SJCRH30 (cell line): Measurements from ENCODE around the gene MTUS2. TPM values are rescaled to one million over a fixed set of nuclear protein-coding genes. Genes with fewer than 3 reads are reported as not detected.

ENCODE experiments used
- DNase-seq, 2 experiments: peaks; one replicate each; pipeline ENCODE4 v3.0.0-alpha.2; 2015 to 2020
- H3K27ac ChIP-seq: fragments of 250-450 bp; sonication (Bioruptor Pico); 2 replicates; pipeline ENCODE4 v1.5.1; 2020; ENCODE audit warnings: mild to moderate bottlenecking, moderate library complexity
- H3K27me3 ChIP-seq: fragments of 250-450 bp; sonication (Bioruptor Pico); 2 replicates; pipeline ENCODE4 v1.5.1; 2020; ENCODE audit warnings: mild to moderate bottlenecking, moderate library complexity
- H3K36me3 ChIP-seq: fragments of 250-450 bp; sonication (Bioruptor Pico); 2 replicates; pipeline ENCODE4 v1.5.1; 2020; ENCODE audit warnings: mild to moderate bottlenecking, moderate library complexity
- H3K4me1 ChIP-seq: fragments of 250-450 bp; sonication (Bioruptor Pico); 2 replicates; pipeline ENCODE4 v1.5.1; 2020; ENCODE audit warnings: mild to moderate bottlenecking, moderate library complexity
- H3K4me3 ChIP-seq: fragments of 250-450 bp; sonication (Bioruptor Pico); 2 replicates; pipeline ENCODE4 v1.5.1; 2020; ENCODE audit warnings: mild to moderate bottlenecking, moderate library complexity
- H3K9me3 ChIP-seq: fragments of 250-450 bp; sonication (Bioruptor Pico); replicated peaks from 2 replicates; pipeline ENCODE4 v1.5.1; 2020; ENCODE audit warnings: mild to moderate bottlenecking, moderate library complexity
- total RNA-seq: library from RNA; depleted of rRNA; stranded (reverse); fragments of >200 nt; shearing (Covaris generic); gene quantifications from 2 replicates; pipeline ENCODE4 v1.2.3, GENCODE V29; 2014

Gene MTUS2
- total RNA-seq, 1 experiment from 2014 or later, result 2.4 TPM

GRCh38 chr13:29005035-29005762 is 185.1 kb downstream of the MTUS2 start:
- H3K9me3 ChIP-seq, result no peaks in the 10 kb centered on the region
- no peaks in the 10 kb centered on the region for H3K36me3 ChIP-seq
- no peak for DNase-seq
- no peaks in the 10 kb centered on the region for H3K4me1 ChIP-seq
- H3K27me3 ChIP-seq, result peaks cover 16% of the 10 kb centered on the region; the same call in 1 of the 2 replicates
- H3K4me3 ChIP-seq, result no peak overlapping the region
- H3K27ac ChIP-seq, result no peak overlapping the region

GRCh38 chr13:29005763-29006120 is 185.6 kb downstream of the MTUS2 start:
- H3K4me3 ChIP-seq, result no peak overlapping the region
- no peak overlapping the region for H3K27ac ChIP-seq
- DNase-seq, result no peak
- H3K4me1 ChIP-seq, result no peaks in the 10 kb centered on the region
- H3K36me3 ChIP-seq, result no peaks in the 10 kb centered on the region
- peaks cover 16% of the 10 kb centered on the region; the same call in 1 of the 2 replicates for H3K27me3 ChIP-seq
- H3K9me3 ChIP-seq, result no peaks in the 10 kb centered on the region

DNA sequence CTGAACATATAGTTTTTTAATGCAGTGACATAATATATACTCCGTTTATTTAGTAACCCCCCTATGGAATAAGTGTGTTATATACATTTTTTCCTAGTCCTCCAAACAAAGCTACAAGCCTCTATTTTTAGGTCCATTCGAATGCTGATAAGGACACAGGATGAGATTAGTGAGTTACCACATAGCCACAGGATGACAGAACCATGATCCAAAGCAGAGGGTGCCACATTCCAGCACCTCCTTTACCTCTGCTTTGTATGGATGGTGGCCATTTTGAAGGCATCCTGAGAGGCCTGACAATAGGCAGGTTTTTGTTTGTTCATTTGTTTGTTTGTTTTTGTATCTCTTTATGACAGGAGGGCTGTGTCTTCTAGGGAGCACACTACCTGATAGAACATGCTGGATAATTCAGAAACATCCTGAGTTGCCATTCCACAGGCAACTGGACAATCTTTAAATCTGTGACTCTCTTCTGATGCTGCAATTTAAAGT is 186.3 kb downstream of the MTUS2 start:
- Histone ChIP-seq H3K9me3 (no peaks in the 10 kb centered on the region), H3K27me3 (peaks cover 18% of the 10 kb centered on the region; the same call in 1 of the 2 replicates), H3K27ac (no peak overlapping the region), H3K4me1 (no peaks in the 10 kb centered on the region), H3K36me3 (no peaks in the 10 kb centered on the region), H3K4me3 (no peak overlapping the region)
- DNase-seq, result no peak

DNA sequence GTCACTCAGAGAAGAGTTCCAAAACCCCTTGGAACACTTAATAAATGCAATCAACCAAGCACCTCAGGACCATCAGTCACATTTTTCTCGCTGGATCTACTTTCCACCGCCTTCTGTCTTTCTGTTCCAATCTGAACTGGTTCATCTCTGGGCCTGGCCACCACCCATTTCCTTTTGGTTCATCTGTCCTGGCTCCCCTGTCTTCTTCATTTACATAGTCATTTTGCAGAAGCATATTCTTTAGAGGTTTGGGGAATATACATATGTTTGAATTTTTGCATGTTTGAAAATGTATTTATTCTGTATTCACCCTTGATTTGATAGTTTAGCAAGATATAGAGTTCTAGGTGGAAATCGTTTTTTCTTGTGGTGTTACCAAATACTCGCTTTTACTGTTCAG is 188.2 kb downstream of the MTUS2 start:
- no peak overlapping the region for H3K4me3 ChIP-seq
- H3K9me3 ChIP-seq, result no peaks in the 10 kb centered on the region
- peaks cover 22% of the 10 kb centered on the region for H3K27me3 ChIP-seq
- no peaks in the 10 kb centered on the region for H3K4me1 ChIP-seq
- H3K36me3 ChIP-seq, result no peaks in the 10 kb centered on the region
- no peak overlapping the region for H3K27ac ChIP-seq
- DNase-seq, result no peak

GRCh38 chr13:29020314-29020713 is 200.2 kb downstream of the MTUS2 start:
- Histone ChIP-seq H3K4me3 (no peak overlapping the region), H3K4me1 (no peaks in the 10 kb centered on the region), H3K36me3 (no peaks in the 10 kb centered on the region), H3K27me3 (peaks cover 3% of the 10 kb centered on the region; the same call in 1 of the 2 replicates), H3K27ac (no peak overlapping the region), H3K9me3 (no peaks in the 10 kb centered on the region)
- DNase-seq, result no peak

- H3K27me3 ChIP-seq, result no peaks in the 10 kb centered on the region; the same call in 1 of the 2 replicates
- no peaks in the 10 kb centered on the region for H3K4me1 ChIP-seq
- no peaks in the 10 kb centered on the region for H3K9me3 ChIP-seq
- H3K36me3 ChIP-seq, result no peaks in the 10 kb centered on the region
- H3K4me3 ChIP-seq, result no peak overlapping the region
- no peak overlapping the region for H3K27ac ChIP-seq
- no peak for DNase-seq
These were observed 201.2 kb downstream of the MTUS2 start for GRCh38 chr13:29021311-29021710.

DNA sequence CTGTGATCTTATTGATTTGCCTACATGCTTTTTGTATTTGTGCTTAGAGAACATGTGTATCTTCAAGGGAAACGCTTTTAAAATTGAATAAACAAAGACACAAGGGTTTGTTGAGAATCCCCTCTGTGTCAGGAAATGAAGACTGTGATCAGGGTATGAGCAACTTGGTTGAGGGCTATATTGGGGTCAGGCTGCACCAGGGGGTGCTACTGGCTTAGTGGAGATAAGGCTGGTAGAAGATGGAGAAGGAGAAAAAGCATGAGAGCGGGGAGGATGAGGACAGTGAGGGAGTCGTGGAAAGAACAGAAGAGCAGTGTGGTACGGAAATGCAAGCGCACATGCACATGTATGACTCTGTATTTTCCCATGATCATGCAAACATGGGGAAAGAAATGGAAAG is 201.6 kb downstream of the MTUS2 start:
- H3K36me3 ChIP-seq, result no peaks in the 10 kb centered on the region
- no peaks in the 10 kb centered on the region for H3K4me1 ChIP-seq
- H3K9me3 ChIP-seq, result no peaks in the 10 kb centered on the region
- no peaks in the 10 kb centered on the region; the same call in 1 of the 2 replicates for H3K27me3 ChIP-seq
- H3K4me3 ChIP-seq, result no peak overlapping the region
- no peak overlapping the region for H3K27ac ChIP-seq
- no peak for DNase-seq

DNA sequence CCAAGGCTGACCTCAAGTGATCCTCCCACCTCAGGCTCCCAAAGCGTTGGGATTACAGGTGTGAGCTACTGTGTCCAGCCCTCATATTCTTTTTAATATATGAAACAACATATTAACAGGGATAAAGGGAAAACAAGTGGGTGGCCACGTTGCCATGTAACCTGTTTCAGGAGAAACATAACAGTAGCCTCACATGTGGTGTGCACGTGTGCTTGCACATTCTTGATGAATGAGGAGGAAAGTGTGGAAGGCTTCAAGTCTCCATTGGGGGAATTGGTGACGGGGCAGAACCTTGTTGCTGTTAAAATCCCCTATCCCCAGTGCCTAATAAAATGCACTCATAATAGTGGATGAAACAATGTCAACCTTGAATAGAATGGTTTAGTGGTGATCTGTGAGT is 202.3 kb downstream of the MTUS2 start:
- H3K27me3 ChIP-seq, result no peaks in the 10 kb centered on the region
- no peaks in the 10 kb centered on the region for H3K4me1 ChIP-seq
- no peak for DNase-seq
- no peak overlapping the region for H3K4me3 ChIP-seq
- no peak overlapping the region for H3K27ac ChIP-seq
- no peaks in the 10 kb centered on the region for H3K9me3 ChIP-seq
- H3K36me3 ChIP-seq, result no peaks in the 10 kb centered on the region

DNA sequence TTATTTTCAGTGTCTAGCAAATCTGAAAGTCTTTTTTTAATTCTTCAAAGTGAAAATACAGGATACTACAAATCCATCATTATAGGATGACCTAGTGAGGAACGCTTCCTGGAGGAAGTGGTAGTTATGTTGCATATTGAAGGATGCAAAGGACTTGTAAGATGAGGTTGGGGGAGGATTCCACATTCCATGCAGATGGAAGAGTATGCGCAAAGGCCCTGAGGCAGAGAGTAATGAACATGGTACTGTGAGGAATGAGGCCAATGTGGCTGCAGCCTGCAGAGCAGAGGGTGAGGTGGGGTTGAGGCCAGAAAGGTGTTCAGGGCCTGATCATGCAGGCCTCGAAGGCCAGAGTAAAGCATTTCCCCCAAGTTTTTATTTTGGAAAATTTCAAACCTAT is 202.8 kb downstream of the MTUS2 start:
- Histone ChIP-seq H3K27ac (no peak overlapping the region), H3K4me1 (no peaks in the 10 kb centered on the region)

GRCh38 chr13:29024783-29025182 is 204.6 kb downstream of the MTUS2 start:
- Histone ChIP-seq H3K4me1 (no peaks in the 10 kb centered on the region), H3K27me3 (no peaks in the 10 kb centered on the region)

More for the DNA sequence above, 202.8 kb downstream of the MTUS2 start:
- Histone ChIP-seq H3K27me3 (no peaks in the 10 kb centered on the region), H3K36me3 (no peaks in the 10 kb centered on the region), H3K4me3 (no peak overlapping the region), H3K9me3 (no peaks in the 10 kb centered on the region)
- no peak for DNase-seq

GRCh38 chr13:29028868-29029267 is 208.7 kb downstream of the MTUS2 start:
- H3K9me3 ChIP-seq, result no peaks in the 10 kb centered on the region
- H3K36me3 ChIP-seq, result no peaks in the 10 kb centered on the region
- no peak overlapping the region for H3K27ac ChIP-seq
- no peaks in the 10 kb centered on the region for H3K4me1 ChIP-seq
- H3K27me3 ChIP-seq, result no peaks in the 10 kb centered on the region
- no peak for DNase-seq
- H3K4me3 ChIP-seq, result no peak overlapping the region

More at GRCh38 chr13:29024783-29025182, 204.6 kb downstream of the MTUS2 start:
- DNase-seq, result no peak
- H3K4me3 ChIP-seq, result no peak overlapping the region
- no peak overlapping the region for H3K27ac ChIP-seq
- H3K9me3 ChIP-seq, result no peaks in the 10 kb centered on the region
- no peaks in the 10 kb centered on the region for H3K36me3 ChIP-seq

DNA sequence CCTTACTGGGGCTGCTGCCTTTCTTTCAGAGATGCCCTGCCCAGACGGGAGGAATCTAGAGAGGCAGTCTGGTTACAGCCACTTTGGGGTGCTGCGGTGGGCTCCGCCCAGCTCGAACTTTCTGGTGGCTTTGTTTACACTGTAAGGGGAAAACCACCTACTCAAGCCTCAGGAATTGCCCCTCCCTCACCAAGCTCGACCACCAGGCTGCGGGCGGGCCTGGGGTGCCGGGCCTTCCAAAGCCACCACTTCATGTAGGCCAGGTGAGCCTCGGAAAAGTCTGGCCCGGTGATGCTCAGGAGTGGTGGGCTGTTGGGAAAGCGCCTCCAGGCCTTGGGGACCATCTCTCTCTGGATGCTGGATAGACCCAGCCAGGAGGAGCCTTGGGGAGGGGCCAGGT is 218.6 kb downstream of the MTUS2 start:
- no peak for DNase-seq
- Histone ChIP-seq H3K4me3 (no peak overlapping the region), H3K27ac (no peak overlapping the region), H3K27me3 (no peaks in the 10 kb centered on the region), H3K36me3 (no peaks in the 10 kb centered on the region), H3K9me3 (no peaks in the 10 kb centered on the region), H3K4me1 (no peaks in the 10 kb centered on the region)

DNA sequence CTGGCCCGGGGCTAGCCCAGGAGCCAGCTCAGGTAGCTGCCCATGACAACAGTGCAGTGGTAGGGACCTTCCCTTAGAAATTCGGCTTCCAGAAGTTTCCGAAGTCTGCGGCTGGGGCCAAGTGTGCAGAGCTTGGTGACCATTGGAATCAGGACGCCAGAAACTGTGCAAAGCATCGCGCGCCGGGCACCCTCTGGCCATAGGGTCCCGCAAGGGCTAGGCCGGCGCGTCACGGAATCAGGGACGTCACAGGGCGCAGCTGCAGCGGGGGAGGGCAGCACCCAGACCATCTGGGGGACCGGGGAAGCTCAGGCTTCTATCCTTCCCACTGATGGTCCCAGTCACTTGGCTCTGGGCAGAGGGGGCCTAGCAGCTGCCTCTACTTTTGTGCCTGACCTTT is 219.1 kb downstream of the MTUS2 start:
- Histone ChIP-seq H3K27me3 (no peaks in the 10 kb centered on the region), H3K4me3 (no peak overlapping the region), H3K4me1 (no peaks in the 10 kb centered on the region), H3K9me3 (no peaks in the 10 kb centered on the region), H3K36me3 (no peaks in the 10 kb centered on the region), H3K27ac (no peak overlapping the region)
- no peak for DNase-seq

- no peaks in the 10 kb centered on the region for H3K9me3 ChIP-seq
- H3K4me3 ChIP-seq, result no peak overlapping the region
- no peaks in the 10 kb centered on the region for H3K4me1 ChIP-seq
- H3K36me3 ChIP-seq, result no peaks in the 10 kb centered on the region
- H3K27me3 ChIP-seq, result no peaks in the 10 kb centered on the region
- no peak overlapping the region for H3K27ac ChIP-seq
- no peak for DNase-seq
These were observed 226.4 kb downstream of the MTUS2 start for GRCh38 chr13:29046588-29046987.

DNA sequence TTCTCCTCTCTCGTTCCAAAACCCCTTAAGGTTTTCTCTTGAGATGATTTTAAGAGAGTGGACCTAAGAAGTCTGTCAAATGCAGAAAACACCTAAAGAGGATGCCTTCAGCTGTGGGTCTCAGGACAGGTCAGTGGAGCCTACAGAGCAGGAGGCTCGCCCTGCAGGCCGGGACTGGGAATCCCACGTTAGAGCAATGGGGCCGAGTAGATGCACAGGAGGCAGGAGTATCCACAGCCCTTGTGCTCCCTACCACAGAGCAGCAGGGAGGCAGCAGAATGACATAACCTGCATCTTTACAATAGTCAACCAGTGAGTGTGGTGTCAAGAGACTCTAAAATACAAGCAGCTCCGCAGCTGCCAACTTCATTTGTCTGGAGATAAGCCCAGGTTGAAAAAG is 229.4 kb downstream of the MTUS2 start:
- no peaks in the 10 kb centered on the region for H3K27me3 ChIP-seq
- H3K4me3 ChIP-seq, result no peak overlapping the region
- no peaks in the 10 kb centered on the region for H3K36me3 ChIP-seq
- H3K27ac ChIP-seq, result no peak overlapping the region
- no peaks in the 10 kb centered on the region for H3K9me3 ChIP-seq
- DNase-seq, result no peak
- no peaks in the 10 kb centered on the region for H3K4me1 ChIP-seq

- Histone ChIP-seq H3K9me3 (no peaks in the 10 kb centered on the region), H3K36me3 (no peaks in the 10 kb centered on the region), H3K4me1 (no peaks in the 10 kb centered on the region), H3K4me3 (no peak overlapping the region), H3K27ac (no peak overlapping the region), H3K27me3 (no peaks in the 10 kb centered on the region)
- DNase-seq, result no peak
These were observed 230.6 kb downstream of the MTUS2 start for GRCh38 chr13:29050719-29051118.
